ENCODE measurements around the gene PPIG.
"Not testable (repeated sequence)": the region's sequence is repeated elsewhere in the genome, so short reads cannot be mapped to it uniquely, and the experiment has no call there.

DNA sequence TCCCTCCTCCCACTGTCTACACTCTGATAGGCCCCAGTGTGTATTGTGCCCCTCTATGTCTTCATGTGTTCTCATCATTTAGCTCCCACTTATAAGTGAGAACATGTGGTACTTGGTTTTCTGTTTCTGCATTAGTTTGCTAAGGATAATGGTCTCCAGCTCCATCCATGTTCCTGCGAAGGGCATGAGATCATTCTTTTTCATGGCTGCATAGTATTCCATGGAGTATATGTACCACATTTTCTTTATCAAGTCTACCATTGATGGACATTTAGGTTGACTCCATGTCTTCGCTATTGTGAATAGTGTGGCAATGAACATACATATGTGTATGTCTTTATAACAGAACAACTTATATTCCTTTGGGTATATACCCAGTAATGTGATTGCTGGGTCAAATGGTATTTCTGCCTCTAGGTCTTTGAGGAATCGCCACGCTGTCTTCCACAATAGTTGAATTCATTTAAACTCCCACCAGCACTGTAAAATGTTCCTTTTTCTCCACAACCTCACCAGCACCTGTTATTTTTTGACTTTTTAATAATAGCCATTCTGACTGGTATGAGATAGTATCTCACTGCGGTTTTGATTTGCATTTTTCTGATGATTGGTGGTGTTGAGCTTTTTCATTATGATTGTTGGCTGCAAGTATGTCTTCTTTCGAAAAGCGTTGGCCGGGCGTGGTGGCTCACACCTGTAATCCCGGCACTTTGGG is 1.4 kb upstream of the PPIG start:
- TF ChIP-seq, protein P1, sequence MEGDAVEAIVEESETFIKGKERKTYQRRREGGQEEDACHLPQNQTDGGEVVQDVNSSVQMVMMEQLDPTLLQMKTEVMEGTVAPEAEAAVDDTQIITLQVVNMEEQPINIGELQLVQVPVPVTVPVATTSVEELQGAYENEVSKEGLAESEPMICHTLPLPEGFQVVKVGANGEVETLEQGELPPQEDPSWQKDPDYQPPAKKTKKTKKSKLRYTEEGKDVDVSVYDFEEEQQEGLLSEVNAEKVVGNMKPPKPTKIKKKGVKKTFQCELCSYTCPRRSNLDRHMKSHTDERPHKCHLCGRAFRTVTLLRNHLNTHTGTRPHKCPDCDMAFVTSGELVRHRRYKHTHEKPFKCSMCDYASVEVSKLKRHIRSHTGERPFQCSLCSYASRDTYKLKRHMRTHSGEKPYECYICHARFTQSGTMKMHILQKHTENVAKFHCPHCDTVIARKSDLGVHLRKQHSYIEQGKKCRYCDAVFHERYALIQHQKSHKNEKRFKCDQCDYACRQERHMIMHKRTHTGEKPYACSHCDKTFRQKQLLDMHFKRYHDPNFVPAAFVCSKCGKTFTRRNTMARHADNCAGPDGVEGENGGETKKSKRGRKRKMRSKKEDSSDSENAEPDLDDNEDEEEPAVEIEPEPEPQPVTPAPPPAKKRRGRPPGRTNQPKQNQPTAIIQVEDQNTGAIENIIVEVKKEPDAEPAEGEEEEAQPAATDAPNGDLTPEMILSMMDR (IDR thresholded peaks at IDR 0.05; ENCODE audit: low read depth, low read length), result not testable (repeated sequence)
- not testable (repeated sequence) for TF ChIP-seq POLR2A (IDR thresholded peaks at IDR 0.05; ENCODE audit: extremely low read depth, insufficient read length); MYC (IDR thresholded peaks at IDR 0.05; ENCODE audit: low read depth, low read length)

Measured in NB4 (cell line).